Measurements from ENCODE around the gene ARMC6. TPM values are rescaled to one million over a fixed set of nuclear protein-coding genes. Genes with fewer than 3 reads are reported as not detected.

ARMC6 gene
- total and polyA plus RNA-seq, 4 donors = 23.9 to 38.3 (median 29.9) TPM

DNA sequence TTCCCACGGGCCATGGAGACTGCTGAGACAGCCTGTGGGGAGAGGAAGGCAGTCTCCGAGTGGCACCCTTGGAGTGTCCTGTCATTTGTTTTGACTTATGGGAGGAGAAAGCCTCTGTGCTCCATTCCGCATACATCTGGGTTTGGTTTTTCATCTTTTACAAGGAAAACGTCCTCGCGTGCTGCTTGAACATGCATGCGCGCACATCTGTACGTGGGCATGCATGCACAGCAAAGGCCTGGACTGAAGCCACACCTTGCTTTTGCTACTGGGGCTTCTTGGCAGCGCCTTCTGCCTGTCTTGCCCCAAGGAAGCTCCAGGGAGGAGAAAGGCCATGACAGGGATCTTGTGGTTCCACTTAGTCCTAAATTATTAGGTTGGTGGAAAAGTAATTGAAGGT, 44.1 kb upstream of the ARMC6 start:
- Histone ChIP-seq H3K36me3 (ENCODE audit: control insufficient read depth in 4 of 4, insufficient read depth in 3 of 4, low read depth in 1 of 4, low read length in 3 of 4) (peaks cover 5 to 26% (median 17%) of the 10 kb centered on the region in 4 donors), H3K9ac (ENCODE audit: low read depth in 1 of 2, low read length in 2 of 2) (no peak overlapping the region), H3K27ac (ENCODE audit: low read depth in 1 of 2, low read length in 2 of 2) (no peak overlapping the region), H3K4me1 (ENCODE audit: control insufficient read depth in 4 of 4, insufficient read depth in 4 of 4, low read length in 3 of 4) (peaks cover 0 to 3% (median 0%) of the 10 kb centered on the region in 4 donors), H3K4me3 (ENCODE audit: low read depth in 1 of 3, low read length in 3 of 3) (no peak overlapping the region), H3K27me3 (ENCODE audit: control insufficient read depth in 4 of 4, insufficient read depth in 4 of 4, low read length in 3 of 4) (no peaks in the 10 kb centered on the region), H3K9me3 (ENCODE audit: control insufficient read depth in 4 of 4, low read length in 3 of 4) (no peaks in the 10 kb centered on the region)
- DNase-seq (ENCODE audit: low spot score) = no peak
- 85% methylated on average over 10 of the region's 10 CpGs for WGBS
- TF ChIP-seq RAD21 (IDR thresholded peaks at IDR 0.05) (no peak), JUND (IDR thresholded peaks at IDR 0.05) (no peak), FOXA1 (IDR thresholded peaks at IDR 0.05) (no peak), FOXA2 (IDR thresholded peaks at IDR 0.05) (no peak), TAF1 (conservative IDR thresholded peaks at IDR 0.05) (no peak), EGR1 (IDR thresholded peaks at IDR 0.05; ENCODE audit: low read depth in 2 of 2) (no peak), HNF4A (conservative IDR thresholded peaks at IDR 0.05) (no peak), RXRA (IDR thresholded peaks at IDR 0.05) (no peak), SP1 (IDR thresholded peaks at IDR 0.05) (no peak)
- TF ChIP-seq, protein P1, sequence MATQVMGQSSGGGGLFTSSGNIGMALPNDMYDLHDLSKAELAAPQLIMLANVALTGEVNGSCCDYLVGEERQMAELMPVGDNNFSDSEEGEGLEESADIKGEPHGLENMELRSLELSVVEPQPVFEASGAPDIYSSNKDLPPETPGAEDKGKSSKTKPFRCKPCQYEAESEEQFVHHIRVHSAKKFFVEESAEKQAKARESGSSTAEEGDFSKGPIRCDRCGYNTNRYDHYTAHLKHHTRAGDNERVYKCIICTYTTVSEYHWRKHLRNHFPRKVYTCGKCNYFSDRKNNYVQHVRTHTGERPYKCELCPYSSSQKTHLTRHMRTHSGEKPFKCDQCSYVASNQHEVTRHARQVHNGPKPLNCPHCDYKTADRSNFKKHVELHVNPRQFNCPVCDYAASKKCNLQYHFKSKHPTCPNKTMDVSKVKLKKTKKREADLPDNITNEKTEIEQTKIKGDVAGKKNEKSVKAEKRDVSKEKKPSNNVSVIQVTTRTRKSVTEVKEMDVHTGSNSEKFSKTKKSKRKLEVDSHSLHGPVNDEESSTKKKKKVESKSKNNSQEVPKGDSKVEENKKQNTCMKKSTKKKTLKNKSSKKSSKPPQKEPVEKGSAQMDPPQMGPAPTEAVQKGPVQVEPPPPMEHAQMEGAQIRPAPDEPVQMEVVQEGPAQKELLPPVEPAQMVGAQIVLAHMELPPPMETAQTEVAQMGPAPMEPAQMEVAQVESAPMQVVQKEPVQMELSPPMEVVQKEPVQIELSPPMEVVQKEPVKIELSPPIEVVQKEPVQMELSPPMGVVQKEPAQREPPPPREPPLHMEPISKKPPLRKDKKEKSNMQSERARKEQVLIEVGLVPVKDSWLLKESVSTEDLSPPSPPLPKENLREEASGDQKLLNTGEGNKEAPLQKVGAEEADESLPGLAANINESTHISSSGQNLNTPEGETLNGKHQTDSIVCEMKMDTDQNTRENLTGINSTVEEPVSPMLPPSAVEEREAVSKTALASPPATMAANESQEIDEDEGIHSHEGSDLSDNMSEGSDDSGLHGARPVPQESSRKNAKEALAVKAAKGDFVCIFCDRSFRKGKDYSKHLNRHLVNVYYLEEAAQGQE (IDR thresholded peaks at IDR 0.05) = no peak
- TF ChIP-seq, protein P2, sequence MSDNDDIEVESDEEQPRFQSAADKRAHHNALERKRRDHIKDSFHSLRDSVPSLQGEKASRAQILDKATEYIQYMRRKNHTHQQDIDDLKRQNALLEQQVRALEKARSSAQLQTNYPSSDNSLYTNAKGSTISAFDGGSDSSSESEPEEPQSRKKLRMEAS (IDR thresholded peaks at IDR 0.05) = no peak
- TF ChIP-seq, protein P3, sequence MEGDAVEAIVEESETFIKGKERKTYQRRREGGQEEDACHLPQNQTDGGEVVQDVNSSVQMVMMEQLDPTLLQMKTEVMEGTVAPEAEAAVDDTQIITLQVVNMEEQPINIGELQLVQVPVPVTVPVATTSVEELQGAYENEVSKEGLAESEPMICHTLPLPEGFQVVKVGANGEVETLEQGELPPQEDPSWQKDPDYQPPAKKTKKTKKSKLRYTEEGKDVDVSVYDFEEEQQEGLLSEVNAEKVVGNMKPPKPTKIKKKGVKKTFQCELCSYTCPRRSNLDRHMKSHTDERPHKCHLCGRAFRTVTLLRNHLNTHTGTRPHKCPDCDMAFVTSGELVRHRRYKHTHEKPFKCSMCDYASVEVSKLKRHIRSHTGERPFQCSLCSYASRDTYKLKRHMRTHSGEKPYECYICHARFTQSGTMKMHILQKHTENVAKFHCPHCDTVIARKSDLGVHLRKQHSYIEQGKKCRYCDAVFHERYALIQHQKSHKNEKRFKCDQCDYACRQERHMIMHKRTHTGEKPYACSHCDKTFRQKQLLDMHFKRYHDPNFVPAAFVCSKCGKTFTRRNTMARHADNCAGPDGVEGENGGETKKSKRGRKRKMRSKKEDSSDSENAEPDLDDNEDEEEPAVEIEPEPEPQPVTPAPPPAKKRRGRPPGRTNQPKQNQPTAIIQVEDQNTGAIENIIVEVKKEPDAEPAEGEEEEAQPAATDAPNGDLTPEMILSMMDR (IDR thresholded peaks at IDR 0.05; ENCODE audit: low read depth, low read length, missing input control) = no peak
- TF ChIP-seq, protein P4, sequence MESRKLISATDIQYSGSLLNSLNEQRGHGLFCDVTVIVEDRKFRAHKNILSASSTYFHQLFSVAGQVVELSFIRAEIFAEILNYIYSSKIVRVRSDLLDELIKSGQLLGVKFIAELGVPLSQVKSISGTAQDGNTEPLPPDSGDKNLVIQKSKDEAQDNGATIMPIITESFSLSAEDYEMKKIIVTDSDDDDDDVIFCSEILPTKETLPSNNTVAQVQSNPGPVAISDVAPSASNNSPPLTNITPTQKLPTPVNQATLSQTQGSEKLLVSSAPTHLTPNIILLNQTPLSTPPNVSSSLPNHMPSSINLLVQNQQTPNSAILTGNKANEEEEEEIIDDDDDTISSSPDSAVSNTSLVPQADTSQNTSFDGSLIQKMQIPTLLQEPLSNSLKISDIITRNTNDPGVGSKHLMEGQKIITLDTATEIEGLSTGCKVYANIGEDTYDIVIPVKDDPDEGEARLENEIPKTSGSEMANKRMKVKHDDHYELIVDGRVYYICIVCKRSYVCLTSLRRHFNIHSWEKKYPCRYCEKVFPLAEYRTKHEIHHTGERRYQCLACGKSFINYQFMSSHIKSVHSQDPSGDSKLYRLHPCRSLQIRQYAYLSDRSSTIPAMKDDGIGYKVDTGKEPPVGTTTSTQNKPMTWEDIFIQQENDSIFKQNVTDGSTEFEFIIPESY (IDR thresholded peaks at IDR 0.05) = no peak

DNA sequence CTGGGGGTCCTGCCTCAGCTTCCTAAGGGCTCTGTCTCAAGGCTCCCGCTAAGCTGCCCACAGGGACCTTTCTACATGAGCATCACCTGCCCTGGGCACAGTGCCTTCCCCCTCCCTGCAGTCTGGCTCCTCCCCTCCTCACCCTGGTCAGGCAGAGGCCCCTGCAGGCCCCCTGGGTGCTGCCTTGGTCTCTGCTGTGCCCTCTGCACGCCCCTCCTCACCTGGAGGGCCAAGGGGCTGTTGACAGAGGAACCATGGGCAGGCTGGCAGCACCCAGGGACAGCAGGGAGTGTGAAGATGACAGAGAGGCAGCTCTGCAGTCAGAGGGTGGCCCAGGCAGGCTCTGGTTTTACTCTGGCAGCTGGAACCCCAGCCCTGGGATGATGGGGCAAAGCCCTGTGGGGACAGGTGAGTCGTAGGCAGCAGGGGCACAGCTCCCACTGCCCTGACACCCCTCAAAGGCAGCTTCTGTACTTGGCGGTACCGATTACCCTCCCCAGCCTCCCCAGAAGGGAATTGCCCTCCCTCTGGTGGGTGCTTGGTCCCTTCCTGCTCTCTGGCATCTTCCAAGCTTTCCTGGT, 43.2 kb upstream of the ARMC6 start:
- H3K4me3 ChIP-seq (ENCODE audit: low read depth in 1 of 3, low read length in 3 of 3) = no peak overlapping the region
- no peak overlapping the region for H3K27ac ChIP-seq (ENCODE audit: low read depth in 1 of 2, low read length in 2 of 2)
- H3K4me1 ChIP-seq (ENCODE audit: control insufficient read depth in 4 of 4, insufficient read depth in 4 of 4, low read length in 3 of 4) = peaks cover 0 to 3% (median 0%) of the 10 kb centered on the region in 4 donors
- peaks cover 6 to 31% (median 18%) of the 10 kb centered on the region in 4 donors for H3K36me3 ChIP-seq (ENCODE audit: control insufficient read depth in 4 of 4, insufficient read depth in 3 of 4, low read depth in 1 of 4, low read length in 3 of 4)
- DNase-seq (ENCODE audit: low spot score) = no peak
- H3K27me3 ChIP-seq (ENCODE audit: control insufficient read depth in 4 of 4, insufficient read depth in 4 of 4, low read length in 3 of 4) = no peaks in the 10 kb centered on the region
- 90% methylated on average over 5 of the region's 5 CpGs for WGBS
- no peak overlapping the region for H3K9ac ChIP-seq (ENCODE audit: low read depth in 1 of 2, low read length in 2 of 2)
- H3K9me3 ChIP-seq (ENCODE audit: control insufficient read depth in 4 of 4, low read length in 3 of 4) = no peaks in the 10 kb centered on the region
- TF ChIP-seq, protein P4 (IDR thresholded peaks at IDR 0.05) = no peak
- TF ChIP-seq JUND (IDR thresholded peaks at IDR 0.05) = no peak
- TF ChIP-seq HNF4A (conservative IDR thresholded peaks at IDR 0.05) = no peak
- TF ChIP-seq EGR1 (IDR thresholded peaks at IDR 0.05; ENCODE audit: low read depth in 2 of 2) = no peak
- no peak for TF ChIP-seq YY1 (IDR thresholded peaks at IDR 0.05)
- TF ChIP-seq, protein P1 (IDR thresholded peaks at IDR 0.05) = no peak
- no peak for TF ChIP-seq FOXA2 (IDR thresholded peaks at IDR 0.05)
- TF ChIP-seq, protein P2 (IDR thresholded peaks at IDR 0.05) = no peak
- no peak for TF ChIP-seq TAF1 (conservative IDR thresholded peaks at IDR 0.05)
- no peak for TF ChIP-seq NR2F2 (IDR thresholded peaks at IDR 0.05)
- TF ChIP-seq GABPA (IDR thresholded peaks at IDR 0.05 in 1 of 2, conservative IDR thresholded peaks at IDR 0.05 in 1 of 2) = no peak
